ENCODE data around the gene CPNE2. TPM values are rescaled to one million over a fixed set of nuclear protein-coding genes. Genes with fewer than 3 reads are reported as not detected.

CPNE2 gene
- total and polyA plus RNA-seq, 10 of the 15 experiments (the other 5 are each of a cell fraction or from before 2014, with no cell fraction given) = 3.1 to 22.1 (median 9.9) TPM

GRCh38 chr16:57061084-57061905, 31.1 kb upstream of the CPNE2 start:
- Histone ChIP-seq H3K27ac (ENCODE audit: control insufficient read depth, insufficient read depth) (no peak overlapping the region), H2AFZ (ENCODE audit: control insufficient read depth, low read depth, low read length) (no peak overlapping the region), H3K27me3 (replicated peaks in 1 of 2; ENCODE audit: control insufficient read depth in 2 of 2, insufficient read depth in 2 of 2, low read length in 1 of 2) (no peaks in the 10 kb centered on the region), H3K9ac (ENCODE audit: control insufficient read depth, insufficient read depth, low read length) (no peak overlapping the region), H3K9me3 (replicated peaks; ENCODE audit: control insufficient read depth, insufficient read depth, low read length) (no peaks in the 10 kb centered on the region), H3K4me2 (ENCODE audit: control insufficient read depth, insufficient read depth) (no peak overlapping the region), H3K36me3 (ENCODE audit: control insufficient read depth in 2 of 2, insufficient read depth in 2 of 2, low read length in 1 of 2) (peaks cover 8 to 16% of the 10 kb centered on the region in 2 experiments; a peak in 3 of 4 replicates), H4K20me1 (ENCODE audit: control insufficient read depth, insufficient read depth) (no peaks in the 10 kb centered on the region), H3K79me2 (ENCODE audit: control insufficient read depth, insufficient read depth, low read length) (no peaks in the 10 kb centered on the region), H3K4me1 (ENCODE audit: control insufficient read depth, insufficient read depth, low read length) (peaks cover 5% of the 10 kb centered on the region), H3K4me3 (no peak overlapping the region)
- peak; percentile 16 for ATAC-seq
- intact Hi-C loops (cut with micrococcal nuclease; ENCODE audit: unreplicated experiment) = no loop called here
- SMC1A ChIA-PET (ENCODE audit: uncharacterized antibody, unreplicated experiment) = interaction anchor here (1.6 kb wide), 1 partner anchor 9 kb away, joined by 3 read pairs; no protein-coding TSS in a partner anchor
- RAD21 ChIA-PET (ENCODE audit: unreplicated experiment) = interaction anchor here (1.1 to 1.5 kb wide), 2 partner anchors 15 to 96 kb away, joined by 3 to 4 read pairs; no protein-coding TSS in a partner anchor
- no peak for DNase-seq (ENCODE audit: low read depth, low spot score)
- FAIRE-seq = no peak
- CTCF ChIA-PET = interaction anchor here (0.6 to 1.7 kb wide), 4 partner anchors 9 to 132 kb away, joined by 3 to 4 read pairs (median 4); no protein-coding TSS in a partner anchor
- in situ Hi-C loops (cut with MboI) = no loop called here
- POLR2A ChIA-PET = interaction anchor here (0.5 kb wide), 1 partner anchor 131 kb away, joined by 5 read pairs; no protein-coding TSS in a partner anchor
- TF ChIP-seq, protein P1, sequence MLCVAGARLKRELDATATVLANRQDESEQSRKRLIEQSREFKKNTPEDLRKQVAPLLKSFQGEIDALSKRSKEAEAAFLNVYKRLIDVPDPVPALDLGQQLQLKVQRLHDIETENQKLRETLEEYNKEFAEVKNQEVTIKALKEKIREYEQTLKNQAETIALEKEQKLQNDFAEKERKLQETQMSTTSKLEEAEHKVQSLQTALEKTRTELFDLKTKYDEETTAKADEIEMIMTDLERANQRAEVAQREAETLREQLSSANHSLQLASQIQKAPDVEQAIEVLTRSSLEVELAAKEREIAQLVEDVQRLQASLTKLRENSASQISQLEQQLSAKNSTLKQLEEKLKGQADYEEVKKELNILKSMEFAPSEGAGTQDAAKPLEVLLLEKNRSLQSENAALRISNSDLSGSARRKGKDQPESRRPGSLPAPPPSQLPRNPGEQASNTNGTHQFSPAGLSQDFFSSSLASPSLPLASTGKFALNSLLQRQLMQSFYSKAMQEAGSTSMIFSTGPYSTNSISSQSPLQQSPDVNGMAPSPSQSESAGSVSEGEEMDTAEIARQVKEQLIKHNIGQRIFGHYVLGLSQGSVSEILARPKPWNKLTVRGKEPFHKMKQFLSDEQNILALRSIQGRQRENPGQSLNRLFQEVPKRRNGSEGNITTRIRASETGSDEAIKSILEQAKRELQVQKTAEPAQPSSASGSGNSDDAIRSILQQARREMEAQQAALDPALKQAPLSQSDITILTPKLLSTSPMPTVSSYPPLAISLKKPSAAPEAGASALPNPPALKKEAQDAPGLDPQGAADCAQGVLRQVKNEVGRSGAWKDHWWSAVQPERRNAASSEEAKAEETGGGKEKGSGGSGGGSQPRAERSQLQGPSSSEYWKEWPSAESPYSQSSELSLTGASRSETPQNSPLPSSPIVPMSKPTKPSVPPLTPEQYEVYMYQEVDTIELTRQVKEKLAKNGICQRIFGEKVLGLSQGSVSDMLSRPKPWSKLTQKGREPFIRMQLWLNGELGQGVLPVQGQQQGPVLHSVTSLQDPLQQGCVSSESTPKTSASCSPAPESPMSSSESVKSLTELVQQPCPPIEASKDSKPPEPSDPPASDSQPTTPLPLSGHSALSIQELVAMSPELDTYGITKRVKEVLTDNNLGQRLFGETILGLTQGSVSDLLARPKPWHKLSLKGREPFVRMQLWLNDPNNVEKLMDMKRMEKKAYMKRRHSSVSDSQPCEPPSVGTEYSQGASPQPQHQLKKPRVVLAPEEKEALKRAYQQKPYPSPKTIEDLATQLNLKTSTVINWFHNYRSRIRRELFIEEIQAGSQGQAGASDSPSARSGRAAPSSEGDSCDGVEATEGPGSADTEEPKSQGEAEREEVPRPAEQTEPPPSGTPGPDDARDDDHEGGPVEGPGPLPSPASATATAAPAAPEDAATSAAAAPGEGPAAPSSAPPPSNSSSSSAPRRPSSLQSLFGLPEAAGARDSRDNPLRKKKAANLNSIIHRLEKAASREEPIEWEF (IDR thresholded peaks at IDR 0.05; ENCODE audit: insufficient replicate concordance, low read depth, low read length) = no peak
- no peak for TF ChIP-seq MYB (IDR thresholded peaks at IDR 0.05; ENCODE audit: borderline replicate concordance, low read depth, low read length)
- TF ChIP-seq POLR2A (IDR thresholded peaks at IDR 0.05; ENCODE audit: low read depth, low read length) = peak; percentile 41; the same call in 1 of the 2 replicates
- WGBS (ENCODE audit: insufficient coverage, insufficient replicate concordance, low lambda C conversion rate, missing lambda C conversion rate) = 98% methylated on average over 11 of the region's 11 CpGs
- no TSS peak for BruUV-seq (replicated peaks)
